HK-2 (cell line): ENCODE results near the gene TRMT112.

Experiments
- DNase-seq: peaks from one replicate; pipeline ENCODE4 v3.0.0-alpha.2; 2018; ENCODE audit not compliant: unreplicated experiment

Gene TRMT112

GRCh38 chr11:64351136-64351631 is 33.8 kb upstream of the TRMT112 start:
- DNase-seq = no peak

- DNase-seq = no peak
Observed at GRCh38 chr11:64349404-64349803, 32.0 kb upstream of the TRMT112 start.

- DNase-seq = no peak
Observed at GRCh38 chr11:64349025-64349387, 31.6 kb upstream of the TRMT112 start.

- no peak for DNase-seq
Observed at GRCh38 chr11:64348383-64349024, 31.1 kb upstream of the TRMT112 start.

GRCh38 chr11:64347193-64347867 is 30.0 kb upstream of the TRMT112 start:
- no peak for DNase-seq

GRCh38 chr11:64344787-64345186 is 27.4 kb upstream of the TRMT112 start:
- no peak for DNase-seq

- DNase-seq = no peak
Observed at GRCh38 chr11:64343767-64344559, 26.6 kb upstream of the TRMT112 start.

GRCh38 chr11:64342869-64343745 is 25.7 kb upstream of the TRMT112 start:
- DNase-seq = no peak

GRCh38 chr11:64341851-64342791 is 24.8 kb upstream of the TRMT112 start:
- peak; percentile 88 for DNase-seq

- no peak for DNase-seq
Observed at GRCh38 chr11:64341429-64341828, 24.1 kb upstream of the TRMT112 start.

- no peak for DNase-seq
Observed at GRCh38 chr11:64340671-64341335, 23.4 kb upstream of the TRMT112 start.

- no peak for DNase-seq
Observed at GRCh38 chr11:64339754-64340408, 22.5 kb upstream of the TRMT112 start, which contains the start of gene CCDC88B. TSS of gene CCDC88B (plus strand) at chr11:64340204. CDS start at chr11:64340267, 63 bp downstream.

- no peak for DNase-seq
Observed at GRCh38 chr11:64339286-64339685, 21.9 kb upstream of the TRMT112 start.

GRCh38 chr11:64338716-64339115 is 21.4 kb upstream of the TRMT112 start:
- no peak for DNase-seq

GRCh38 chr11:64337538-64338249 is 20.3 kb upstream of the TRMT112 start:
- no peak for DNase-seq

- peak; percentile 87 for DNase-seq
Observed at GRCh38 chr11:64334764-64335735, 17.7 kb upstream of the TRMT112 start.

GRCh38 chr11:64333556-64333955 is 16.2 kb upstream of the TRMT112 start:
- DNase-seq = no peak
